K562 (cell line): ENCODE data around the gene PCCA. TPM values are rescaled to one million over a fixed set of nuclear protein-coding genes. Genes with fewer than 3 reads are reported as not detected.
A peak's percentile ranks its signal among the peaks of the same experiment; 100 is the strongest.

Source experiments
- ATAC-seq: fragments of 200-7000 bp; cut with Tn5 transposase; 3 replicates; pipeline ENCODE4 v1.9.1; 2020; ENCODE audit warnings: moderate library complexity
- BruUV-seq: library from RNA; stranded (reverse); fragments of 400-500 nt; replicated peaks from 2 replicates; lab custom pipeline; 2021; lab: Mats Ljungman, UMichigan
- CTCF ChIA-PET: fragments of 300-600 bp; formaldehyde crosslinking; extraction: SDS; loops from one replicate; lab custom pipeline; 2021; ENCODE audit warnings: low intra/inter-chr PET ratio; lab: Yijun Ruan, JAX
- POLR2A ChIA-PET: fragments of 300-600, 350-650 bp; sonication (Branson Sonifier 250); formaldehyde crosslinking; extraction: SDS; loops from one replicate; lab custom pipeline; 2021; ENCODE audit warnings: antibody characterized with exemption, inconsistent platforms; lab: Yijun Ruan, JAX
- DNase-seq, 4 experiments: peaks; one replicate each; pipeline versions ENCODE4 v3.0.0 to v3.0.0-alpha.2; 2011 to 2018; ENCODE audit warnings: low spot score in 3 of 4, mixed read lengths in 3 of 4; ENCODE audit errors: extremely low read depth in 1 of 4
- FAIRE-seq: peaks from 2 replicates; lab custom pipeline; 2011; peaks lifted over from hg19 to GRCh38; lab: Jason Lieb, UNC
- H2AFZ ChIP-seq: 2 replicates; pipeline ENCODE4 v1.6.0; 2011; ENCODE audit warnings: low read depth, low read length, control low read depth, inconsistent platforms
- H3K27ac ChIP-seq: fragments of 200-600 bp; 3 replicates; pipeline ENCODE4 v1.8.0; 2011; ENCODE audit warnings: low read depth, mild to moderate bottlenecking, control low read depth, inconsistent platforms, low read length, moderate library complexity, mixed read lengths; ENCODE audit errors: extremely low read depth
- H3K27me3 ChIP-seq, 2 experiments: fragments of 300-600 bp in 1 of 2; 2 replicates in 1 of 2; 3 replicates in 1 of 2; pipeline versions ENCODE4 v1.6.0 to v1.8.0; 2011; ENCODE audit warnings: inconsistent platforms in 2 of 2, low read length in 2 of 2, mild to moderate bottlenecking in 1 of 2, mixed read lengths in 1 of 2, moderate library complexity in 1 of 2; ENCODE audit not compliant: control insufficient read depth in 2 of 2, insufficient read depth in 2 of 2
- H3K36me3 ChIP-seq: fragments of 300-600 bp; 3 replicates; pipeline ENCODE4 v1.8.0; 2011; ENCODE audit warnings: mild to moderate bottlenecking, low read length, inconsistent platforms; ENCODE audit not compliant: control insufficient read depth, insufficient read depth
- H3K4me1 ChIP-seq, 2 experiments: fragments of 200-600 bp in 1 of 2; replicated peaks in 1 of 2; 2 replicates in 1 of 2; 3 replicates in 1 of 2; pipeline versions ENCODE4 v1.5.1 to v1.8.0; 2011; ENCODE audit warnings: inconsistent platforms in 2 of 2, low read length in 2 of 2, mild to moderate bottlenecking in 1 of 2, mixed read lengths in 1 of 2, moderate library complexity in 1 of 2; ENCODE audit not compliant: control insufficient read depth in 2 of 2, insufficient read depth in 2 of 2
- H3K4me2 ChIP-seq: 2 replicates; pipeline ENCODE4 v1.6.1; 2011; ENCODE audit warnings: low read length, control low read depth, inconsistent platforms, mixed read lengths; ENCODE audit not compliant: insufficient read depth
- H3K4me3 ChIP-seq: fragments of 200-600 bp; sonication (generic), shearing (Covaris generic); 2 replicates; pipeline ENCODE4 v1.5.1; 2016; ENCODE audit warnings: control low read depth, inconsistent platforms
- H3K79me2 ChIP-seq: fragments of 200-600 bp; 3 replicates; pipeline ENCODE4 v1.8.0; 2011; ENCODE audit warnings: low read length, inconsistent platforms; ENCODE audit not compliant: control insufficient read depth, insufficient read depth
- H3K9ac ChIP-seq, 2 experiments: 2 replicates each; pipeline versions ENCODE4 v1.6.0 to v1.6.1; 2011; ENCODE audit warnings: low read depth in 2 of 2, low read length in 2 of 2, control low read depth in 1 of 2, inconsistent platforms in 1 of 2, mild to moderate bottlenecking in 1 of 2, mixed read lengths in 1 of 2; ENCODE audit not compliant: insufficient read depth in 1 of 2
- H3K9me1 ChIP-seq: one replicate; pipeline ENCODE4 v1.6.0; 2011; ENCODE audit warnings: inconsistent platforms, mild to moderate bottlenecking, low read length, moderate library complexity; ENCODE audit not compliant: control insufficient read depth, insufficient read depth
- H3K9me3 ChIP-seq: replicated peaks from 2 replicates; pipeline ENCODE4 v1.5.1; 2011; ENCODE audit warnings: low read depth, low read length, inconsistent platforms; ENCODE audit not compliant: control insufficient read depth, insufficient read depth
- H4K20me1 ChIP-seq: replicated peaks from 2 replicates; pipeline ENCODE4 v1.6.1; 2011; ENCODE audit warnings: low read length, inconsistent platforms, mixed read lengths; ENCODE audit not compliant: control insufficient read depth, insufficient read depth
- CBFA2T2 ChIP-seq: fragments of 450-650 bp; conservative IDR thresholded peaks from 2 replicates; pipeline ENCODE4 v1.6.1; 2017; ENCODE audit warnings: mild to moderate bottlenecking
- CCNT2 ChIP-seq: IDR thresholded peaks from 2 replicates; pipeline ENCODE4 v1.6.1; 2011; ENCODE audit warnings: borderline replicate concordance, low read depth, mild to moderate bottlenecking, moderate library complexity, mixed read lengths, low read length; ENCODE audit not compliant: insufficient read length; ENCODE audit errors: extremely low read depth
- ZKSCAN1 ChIP-seq: fragments of 150-350 bp; IDR thresholded peaks from 2 replicates; pipeline ENCODE4 v1.6.1; 2016; ENCODE audit warnings: low read depth, low read length
- ZNF316 ChIP-seq: fragments of 450-650 bp; IDR thresholded peaks from 2 replicates; pipeline ENCODE4 v1.6.1; 2016
- WGBS: fragments of 100-300 bp; shearing (Covaris generic); methylation state at CpG from one replicate; pipeline ENCODE4 v1.1.6; 2016; ENCODE audit warnings: low coverage, mixed read lengths; ENCODE audit not compliant: insufficient coverage; ENCODE audit errors: missing lambda C conversion rate; 5-methylcytosine and 5-hydroxymethylcytosine counted together
- in situ Hi-C: fragments of 300-500 bp; cut with MboI; formaldehyde crosslinking; loops from 4 replicates; pipeline ENCODE4 v1.15.0; 2018; ENCODE audit warnings: inconsistent platforms, mixed read lengths
- intact Hi-C: fragments of 100-400 bp; cut with micrococcal nuclease; formaldehyde crosslinking; loops from 2 replicates; pipeline ENCODE4 v1.14.2; 2022
- polyA plus RNA-seq, 8 experiments: library from polyadenylated mRNA; depleted of rRNA in 4 of 8; stranded (reverse) in 5 of 8; unstranded in 3 of 8; fragments of >200 nt; fragmentation: Nextera tagmentation in 2 of 8; fragmentation: Illumina TruSeq in 1 of 8; extraction: Ambion mirVana in 2 of 8; extraction: Trizol in 1 of 8; gene quantifications; 2 replicates each; pipeline versions ENCODE4 v1.2.1 to v1.2.3, GENCODE V29; 2011 to 2014; ENCODE audit warnings: inconsistent platforms in 1 of 8, missing spikeins in 1 of 8
- total RNA-seq, 7 experiments: library from RNA; depleted of rRNA in 6 of 7; stranded (reverse); fragments of >200 nt in 6 of 7; fragmentation: Illumina TruSeq in 2 of 7; extraction: Trizol in 2 of 7; gene quantifications; 2 replicates each; pipeline versions ENCODE4 v1.2.1 to v1.2.3, GENCODE V29; 2011 to 2021; ENCODE audit warnings: low replicate concordance in 1 of 7
- TF ChIP-seq, protein P1 (sequence below): sonication (generic); formaldehyde crosslinking; IDR thresholded peaks from 2 replicates; pipeline ENCODE4 v1.4.0; 2020; ENCODE audit warnings: mild to moderate bottlenecking, missing genetic modification reagents

Gene PCCA
- total and polyA plus RNA-seq, 9 of the 15 experiments (the other 6 are each of a cell fraction or from before 2014, with no cell fraction given) = 5.2 to 14.1 (median 9.7) TPM

DNA sequence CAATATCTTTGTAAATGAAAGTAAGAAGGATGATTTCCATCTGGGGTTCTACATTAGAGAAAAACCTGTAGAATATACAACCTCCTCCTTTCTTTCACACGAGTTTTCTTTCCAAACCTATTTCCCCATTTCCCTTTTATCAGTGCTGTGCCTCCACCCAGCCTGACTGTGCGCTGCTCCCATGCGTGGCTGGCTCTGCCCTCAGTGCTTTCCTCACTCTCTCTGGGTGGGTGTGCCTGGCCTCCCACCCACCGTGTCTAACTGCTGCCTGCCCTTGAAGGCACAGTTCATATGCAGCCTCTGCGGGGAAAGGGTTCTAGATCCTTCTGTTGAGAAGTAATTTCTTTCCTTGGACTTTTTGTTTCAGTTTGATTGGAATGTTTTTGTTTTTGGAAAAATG, 70.7 kb downstream of the PCCA start:
- Histone ChIP-seq H4K20me1 (no peaks in the 10 kb centered on the region), H3K36me3 (0 out of 3 replicates have a peak, but pooled peaks cover 2% of the 10 kb centered on the region), H3K9me1 (no peaks in the 10 kb centered on the region), H3K79me2 (no peaks in the 10 kb centered on the region), H3K4me3 (no peak overlapping the region), H3K27ac (no peak overlapping the region), H2AFZ (no peak overlapping the region), H3K9me3 (no peaks in the 10 kb centered on the region), H3K9ac (no peak overlapping the region), H3K27me3 (no peaks in the 10 kb centered on the region), H3K4me2 (no peak overlapping the region), H3K4me1 (no peaks in the 10 kb centered on the region; a peak in 1 of 5 replicates)
- peak; percentile 70; the same call in 1 of the 2 replicates for TF ChIP-seq ZKSCAN1
- TF ChIP-seq CCNT2 = no peak
- TF ChIP-seq, protein P1, sequence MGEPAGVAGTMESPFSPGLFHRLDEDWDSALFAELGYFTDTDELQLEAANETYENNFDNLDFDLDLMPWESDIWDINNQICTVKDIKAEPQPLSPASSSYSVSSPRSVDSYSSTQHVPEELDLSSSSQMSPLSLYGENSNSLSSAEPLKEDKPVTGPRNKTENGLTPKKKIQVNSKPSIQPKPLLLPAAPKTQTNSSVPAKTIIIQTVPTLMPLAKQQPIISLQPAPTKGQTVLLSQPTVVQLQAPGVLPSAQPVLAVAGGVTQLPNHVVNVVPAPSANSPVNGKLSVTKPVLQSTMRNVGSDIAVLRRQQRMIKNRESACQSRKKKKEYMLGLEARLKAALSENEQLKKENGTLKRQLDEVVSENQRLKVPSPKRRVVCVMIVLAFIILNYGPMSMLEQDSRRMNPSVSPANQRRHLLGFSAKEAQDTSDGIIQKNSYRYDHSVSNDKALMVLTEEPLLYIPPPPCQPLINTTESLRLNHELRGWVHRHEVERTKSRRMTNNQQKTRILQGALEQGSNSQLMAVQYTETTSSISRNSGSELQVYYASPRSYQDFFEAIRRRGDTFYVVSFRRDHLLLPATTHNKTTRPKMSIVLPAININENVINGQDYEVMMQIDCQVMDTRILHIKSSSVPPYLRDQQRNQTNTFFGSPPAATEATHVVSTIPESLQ (CRISPR knock-in tag) = no peak
- DNase-seq = no peak
- intact Hi-C loops (no loop called here), in situ Hi-C loops (no loop called here)
- ChIA-PET CTCF (no interaction called here), POLR2A (no interaction called here)
- FAIRE-seq = no peak
- BruUV-seq = no TSS peak
- WGBS = 57% methylated on average over 2 of the region's 5 CpGs
- ATAC-seq = no peak

DNA sequence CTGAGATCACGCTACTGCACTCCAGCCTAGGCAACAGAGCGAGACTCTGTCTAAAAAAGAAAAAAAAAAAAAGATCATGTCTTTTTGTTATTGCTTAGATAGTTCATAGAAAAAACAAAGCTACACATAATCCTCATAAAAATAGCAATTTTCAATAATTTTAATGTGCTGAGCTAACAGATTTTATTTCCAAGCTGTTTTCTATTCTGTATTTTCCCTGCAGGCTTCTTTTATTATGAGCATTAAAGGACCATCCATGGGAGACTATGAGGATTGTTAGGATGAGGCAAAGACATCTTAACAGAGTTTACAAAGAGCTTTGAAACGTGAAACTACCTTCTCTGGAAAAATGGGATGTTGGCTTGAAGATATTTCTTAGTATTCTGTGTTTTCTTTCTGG, 71.6 kb downstream of the PCCA start:
- ChIA-PET POLR2A (no interaction called here), CTCF (no interaction called here)
- Histone ChIP-seq H2AFZ (no peak overlapping the region), H3K27me3 (no peaks in the 10 kb centered on the region), H3K9ac (no peak overlapping the region), H3K36me3 (0 out of 3 replicates have a peak, but pooled peaks cover 2% of the 10 kb centered on the region), H4K20me1 (no peaks in the 10 kb centered on the region), H3K4me1 (no peaks in the 10 kb centered on the region; a peak in 1 of 5 replicates), H3K4me2 (no peak overlapping the region), H3K27ac (no peak overlapping the region), H3K9me1 (no peaks in the 10 kb centered on the region), H3K79me2 (no peaks in the 10 kb centered on the region), H3K9me3 (no peaks in the 10 kb centered on the region), H3K4me3 (no peak overlapping the region)
- no peak for FAIRE-seq
- no peak for ATAC-seq
- WGBS = 14% methylated on average over 1 of the region's 3 CpGs
- no TSS peak for BruUV-seq
- intact Hi-C loops = no loop called here
- DNase-seq = no peak
- TF ChIP-seq ZNF316 = peak; percentile 46; the same call in 1 of the 2 replicates
- no peak for TF ChIP-seq CBFA2T2
- in situ Hi-C loops = loop anchor here (5.0 kb wide), 1 partner anchor 63 kb away; no protein-coding TSS in a partner anchor
